Activated CD4-positive, alpha-beta T cell treated with anti-CD3 and anti-CD28 coated beads, Interleukin-2, amount 50 U/mL, for 48 hours (primary cell): ENCODE data around the gene PRMT3.
"Not testable (repeated sequence)": the region's sequence is repeated elsewhere in the genome, so short reads cannot be mapped to it uniquely, and the experiment has no call there.

Experiments used
- DNase-seq, 2 experiments: peaks; one replicate each; pipeline ENCODE4 v3.0.0-alpha.2; 2020

The PRMT3 gene

DNA sequence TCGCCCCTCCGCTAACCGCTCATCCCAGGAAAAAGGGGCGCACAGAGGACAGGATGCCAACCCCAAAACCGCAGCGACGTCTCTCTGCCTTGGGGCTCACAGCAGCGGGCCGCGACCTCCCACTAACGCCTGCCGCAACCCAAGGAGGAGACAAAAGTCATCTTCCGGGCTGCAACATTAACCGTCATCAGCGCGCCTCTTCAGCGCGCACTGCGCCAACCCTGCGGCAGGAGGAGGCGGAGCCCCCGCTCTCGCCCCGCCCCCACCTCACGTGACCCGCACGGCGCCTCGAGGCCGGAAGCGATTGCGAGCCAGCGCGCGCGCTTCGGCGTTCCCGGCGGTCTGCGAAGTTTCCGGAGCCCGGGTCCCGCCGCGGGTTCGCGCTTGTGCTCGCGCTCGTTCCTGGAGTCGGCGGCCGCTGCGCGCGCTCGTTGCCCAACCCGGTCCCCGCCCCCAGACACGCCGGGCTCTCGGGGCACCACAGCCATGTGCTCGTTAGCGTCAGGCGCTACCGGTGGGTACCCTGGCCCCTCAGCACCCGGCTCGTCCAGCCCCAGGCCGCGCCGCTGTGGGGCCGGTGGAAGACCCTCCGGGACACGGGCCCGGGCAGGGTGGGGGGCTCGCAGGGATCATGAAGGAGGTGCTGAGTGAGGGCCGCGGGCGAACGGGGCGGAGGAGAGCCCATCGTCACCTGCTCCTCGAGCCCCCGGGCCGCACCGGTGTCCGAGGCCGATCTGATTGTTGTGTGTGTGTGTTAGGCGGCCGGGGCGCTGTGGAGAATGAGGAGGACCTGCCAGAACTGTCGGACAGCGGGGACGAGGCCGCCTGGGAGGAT is at the start of gene PRMT3:
TSS of gene PRMT3 (plus strand) at position 456 of the 835 bp plus-strand sequence. CDS start at position 487, 31 bp downstream.
- peak; percentile 95 to 96 for DNase-seq

DNA sequence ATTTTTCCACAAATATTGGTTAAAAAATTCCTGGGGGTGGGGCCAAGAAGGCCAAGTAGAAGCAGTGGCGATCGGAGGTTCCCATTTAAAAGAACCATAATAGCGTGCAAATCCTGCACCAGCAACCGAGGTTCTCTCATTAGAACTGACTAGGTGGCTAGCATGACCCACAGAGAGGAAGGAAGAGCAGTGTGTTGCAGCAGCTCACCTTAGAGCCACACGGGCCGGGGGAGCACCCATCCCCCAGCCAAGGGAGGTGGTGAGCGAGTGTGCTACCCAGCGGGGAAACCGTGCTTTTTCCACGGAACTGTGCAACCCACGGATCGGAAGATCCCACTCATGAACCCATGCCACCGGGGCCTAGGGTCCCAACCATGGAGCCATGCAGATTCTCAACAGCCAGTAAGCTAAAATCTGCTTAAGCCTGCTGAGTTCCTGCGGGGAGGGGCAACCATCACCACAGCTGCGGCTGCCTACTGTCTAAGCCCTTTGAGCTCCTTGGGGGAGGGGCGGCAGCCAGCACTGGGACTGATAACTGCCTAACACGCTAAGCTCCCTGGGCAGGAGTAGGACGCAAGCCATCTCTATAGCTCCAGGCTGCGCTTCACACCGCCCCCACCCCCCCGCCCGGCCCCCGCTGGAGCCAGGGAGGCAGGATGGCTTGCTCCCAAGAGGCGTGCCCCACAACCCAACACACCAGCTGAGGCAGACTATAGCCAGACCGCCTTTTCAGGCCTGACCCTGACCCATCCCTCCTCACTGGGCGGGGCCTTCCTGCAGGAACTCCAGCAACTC is 45.0 kb upstream of the PRMT3 start:
- DNase-seq: no peak

DNA sequence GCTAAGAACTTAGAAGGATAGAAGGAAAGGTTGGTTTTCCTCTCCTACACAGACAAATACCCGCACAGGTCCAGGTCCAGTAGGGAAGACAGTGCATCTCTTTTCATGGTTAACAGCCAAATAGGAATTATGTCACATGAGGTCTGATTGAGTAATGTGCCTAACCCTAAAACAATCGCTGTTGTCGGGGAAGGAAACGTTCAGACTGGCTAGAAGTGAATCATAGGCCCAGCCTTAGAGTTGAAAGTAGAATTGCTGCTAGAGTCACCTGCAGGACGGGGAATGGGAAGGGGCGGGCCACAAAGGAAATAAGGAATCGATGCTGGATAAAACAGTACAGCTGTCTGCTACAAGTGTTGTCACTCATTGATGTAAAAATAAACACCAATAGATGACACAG is 36.4 kb upstream of the PRMT3 start:
- DNase-seq: no peak

DNA sequence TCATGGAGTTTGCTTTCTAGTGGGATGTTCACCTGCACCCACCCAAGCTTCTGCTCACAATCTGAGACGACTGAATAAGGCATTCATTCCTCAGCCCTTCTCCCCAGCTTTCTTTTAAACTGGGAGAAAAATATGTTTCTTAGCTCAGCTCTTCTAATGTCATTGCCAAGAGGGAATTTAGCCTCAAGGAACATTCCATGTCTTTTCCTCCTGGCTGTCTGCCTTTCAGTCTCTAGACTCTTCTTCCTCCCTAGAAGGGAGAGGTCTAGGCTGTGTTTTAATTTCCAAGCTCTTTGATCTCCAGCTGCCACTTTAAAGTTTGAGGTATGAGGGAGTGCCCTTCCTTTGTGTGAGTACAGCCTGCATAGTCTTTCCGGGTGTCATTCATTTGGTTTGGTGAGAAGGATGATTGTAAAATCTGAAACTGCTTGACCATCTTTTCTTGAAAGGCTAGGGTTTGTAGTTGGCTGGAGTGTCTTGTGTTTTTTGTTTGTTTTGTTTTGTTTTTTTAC is 35.7 kb upstream of the PRMT3 start:
- no peak for DNase-seq

DNA sequence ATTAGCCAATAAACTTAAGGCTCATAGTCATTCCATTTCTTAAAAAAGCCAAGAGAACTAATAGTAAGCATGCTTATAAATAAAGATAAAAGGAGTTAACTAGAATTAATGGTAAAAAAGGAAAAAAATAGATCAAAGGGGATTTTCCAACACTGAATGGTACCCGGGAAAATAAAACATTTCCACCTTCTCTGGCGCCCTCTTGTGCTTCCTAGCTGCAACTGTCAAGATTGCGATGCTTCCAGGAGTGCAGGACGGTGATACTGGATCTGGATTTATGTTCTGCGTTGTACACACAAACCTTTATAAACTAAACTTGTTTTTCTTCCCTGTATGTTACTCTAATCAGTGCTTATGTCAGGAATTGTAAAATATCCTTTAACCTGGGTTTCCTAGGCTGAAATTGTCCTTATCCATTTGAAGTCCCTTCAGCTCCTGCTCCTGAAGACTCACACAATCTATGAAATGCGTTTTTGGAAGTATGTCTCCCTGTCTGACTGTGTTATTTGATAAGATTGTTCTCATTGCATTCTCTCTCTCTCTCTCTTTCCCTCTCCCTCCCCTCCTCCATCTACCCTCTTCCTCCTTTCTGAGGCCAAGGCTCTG is 33.6 kb upstream of the PRMT3 start:
- peak in 1 of 2 experiments; percentile 46 for DNase-seq

DNA sequence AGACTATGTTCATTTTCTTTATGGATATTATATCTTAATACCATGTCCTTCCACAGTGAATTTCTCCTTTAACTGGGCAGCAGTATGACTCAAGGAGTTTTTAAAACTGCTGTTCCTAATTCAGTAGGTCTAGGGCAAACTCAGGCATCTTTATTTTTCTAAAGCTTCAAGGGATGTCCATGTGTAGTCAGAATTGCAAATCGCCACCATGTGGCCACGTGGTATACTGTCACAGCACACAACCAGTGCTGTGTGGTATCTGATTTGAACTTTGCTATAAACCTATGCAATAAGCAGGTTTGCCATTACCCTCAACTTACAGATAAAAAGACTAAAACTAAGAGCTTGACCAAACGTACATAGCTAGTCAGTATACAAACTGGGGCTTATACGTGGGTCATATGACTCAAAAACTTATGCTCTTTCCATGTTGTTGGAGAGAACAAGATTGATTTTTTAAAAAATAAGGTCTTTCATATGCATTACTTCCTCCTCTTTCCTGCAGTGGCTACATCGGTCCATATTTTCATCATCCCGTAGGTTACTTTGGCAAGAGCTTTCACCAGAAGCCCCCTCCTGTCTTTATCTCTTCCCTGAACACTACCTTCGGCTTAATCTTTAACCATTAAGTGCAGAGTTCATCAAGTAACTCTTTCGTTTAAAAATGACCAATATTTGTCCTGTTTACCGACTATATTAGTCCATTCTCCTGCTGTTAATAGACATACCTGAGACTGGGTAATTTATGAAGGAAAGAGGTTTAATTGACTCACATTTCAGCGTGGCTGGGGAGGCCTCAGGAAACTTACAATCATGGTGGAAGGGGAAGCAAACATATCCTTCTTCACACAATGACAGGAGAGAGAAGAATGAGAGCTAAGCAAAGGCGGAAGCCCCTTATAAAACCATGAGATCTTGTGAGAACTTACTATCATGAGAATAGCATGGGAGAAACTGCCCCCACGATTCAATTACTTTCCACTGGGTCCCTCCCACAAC is 32.0 kb upstream of the PRMT3 start:
- DNase-seq: peak in 1 of 2 experiments; percentile 40

DNA sequence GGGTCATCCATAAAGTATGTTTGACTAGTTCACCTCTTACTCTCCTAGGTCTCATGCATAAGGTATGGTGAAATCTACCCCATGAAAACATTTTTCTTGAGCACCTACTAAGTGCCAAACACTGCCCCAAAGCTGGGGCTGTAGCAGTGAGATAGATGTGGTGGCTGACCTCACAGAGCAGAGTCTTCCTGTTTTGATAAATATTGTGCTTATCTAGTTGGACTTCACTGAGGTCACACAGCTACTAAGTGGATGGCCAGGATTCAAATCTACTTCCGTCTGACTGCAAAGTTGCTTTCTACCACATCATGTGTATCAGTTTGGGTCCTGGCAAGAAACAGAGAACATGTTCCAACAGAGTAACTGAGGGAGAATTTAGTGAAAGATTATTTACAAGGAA is 30.4 kb upstream of the PRMT3 start:
- DNase-seq: no peak

DNA sequence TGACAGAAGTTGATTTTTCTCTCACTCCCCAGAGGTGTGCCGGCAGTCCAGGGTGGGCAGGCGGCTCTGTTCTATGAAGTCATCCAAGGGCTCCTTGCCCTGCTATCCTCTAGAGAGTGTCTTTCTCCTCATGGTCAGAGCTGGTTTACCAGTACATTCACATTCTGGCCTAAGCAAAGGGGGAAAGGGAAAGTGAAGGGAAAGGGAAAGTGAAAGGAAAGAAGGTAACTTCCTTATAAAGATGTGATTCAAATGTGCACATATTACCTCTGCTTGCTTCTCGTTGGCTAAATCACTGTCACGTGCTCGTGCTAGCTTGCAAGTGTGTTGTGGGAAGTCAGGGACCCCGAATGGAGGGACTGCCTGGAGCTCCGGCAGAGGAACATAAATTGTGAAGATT is 26.9 kb upstream of the PRMT3 start:
- DNase-seq: peak in 1 of 2 experiments; percentile 28

DNA sequence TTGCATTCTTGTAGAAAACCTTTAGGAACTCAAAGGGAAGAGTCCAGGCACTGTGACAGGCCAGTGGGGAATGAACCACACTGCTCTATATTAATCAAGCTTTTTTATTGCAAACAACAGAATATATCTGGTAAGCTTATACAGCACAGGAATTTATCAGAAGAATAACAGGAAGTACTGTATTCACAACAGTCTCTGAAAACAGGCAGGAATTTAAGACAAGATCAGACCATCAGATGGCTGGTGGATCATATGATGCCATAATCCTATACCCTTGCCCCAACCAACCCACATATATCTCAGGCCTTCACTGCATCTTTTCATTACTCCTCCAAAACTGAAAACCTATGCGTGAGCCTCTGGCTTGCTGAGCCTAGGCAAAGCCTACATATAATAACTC is 25.0 kb upstream of the PRMT3 start:
- no peak for DNase-seq

DNA sequence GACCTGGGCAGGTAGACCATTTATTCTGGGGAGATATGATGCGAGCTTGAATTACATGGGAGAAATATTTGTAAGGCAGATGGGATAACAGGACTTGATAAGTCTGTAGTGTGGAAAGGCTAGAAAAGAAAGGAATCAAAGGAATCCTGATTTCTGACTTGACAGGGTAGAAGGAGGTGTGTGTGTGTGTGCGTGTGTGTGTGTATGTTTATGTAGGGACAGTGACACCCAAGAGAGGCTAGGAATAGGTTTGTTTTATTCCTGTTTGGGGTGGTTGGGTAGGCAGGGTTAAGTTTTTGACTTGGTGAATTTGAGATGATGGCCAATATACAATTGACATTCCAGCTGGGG is 24.4 kb upstream of the PRMT3 start:
- DNase-seq: no peak

DNA sequence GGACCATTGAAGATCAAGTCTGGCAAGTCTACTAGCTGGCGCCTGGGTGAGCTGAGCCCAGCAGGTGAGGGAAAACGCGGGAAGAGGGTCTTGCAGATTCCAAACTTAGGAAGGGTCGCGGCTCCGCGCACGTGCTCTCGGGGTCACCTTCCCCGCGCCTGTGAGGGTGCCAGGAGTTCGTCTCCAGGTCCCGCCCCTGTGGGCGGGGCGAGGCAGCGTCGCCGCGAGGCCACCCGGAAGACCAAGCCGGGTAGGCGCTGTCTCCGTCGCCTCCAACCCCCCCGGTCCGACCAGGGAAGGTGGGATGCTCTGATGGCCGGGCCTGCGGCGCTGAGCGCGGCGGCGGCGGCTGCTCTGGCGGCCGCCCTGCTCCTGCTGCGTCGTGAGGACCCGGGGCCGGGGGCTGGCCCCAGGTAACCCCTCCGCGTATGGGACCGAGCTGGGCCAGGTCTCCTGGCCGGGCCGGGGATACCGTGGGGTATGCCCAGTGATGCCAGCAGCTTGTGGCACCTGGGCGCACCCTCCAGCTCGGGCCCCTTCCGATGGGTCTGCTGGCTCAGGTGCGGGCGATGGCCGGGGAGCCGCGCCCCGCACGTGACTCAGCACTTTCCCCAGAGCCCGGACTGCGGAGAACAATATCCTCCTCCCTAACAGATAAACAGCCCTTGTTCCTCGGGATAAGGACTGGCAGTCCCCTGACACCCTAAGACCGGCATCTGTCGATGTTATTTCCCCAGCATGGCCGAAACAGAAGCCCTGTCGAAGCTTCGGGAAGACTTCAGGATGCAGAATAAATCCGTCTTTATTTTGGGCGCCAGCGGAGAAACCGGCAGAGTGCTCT is 23.8 kb upstream of the PRMT3 start, which contains the start of gene HTATIP2:
TSS of gene HTATIP2 (plus strand) at position 215 of the 841 bp plus-strand sequence. CDS start at position 739, 524 bp downstream.
- DNase-seq: peak; percentile 76 to 80

DNA sequence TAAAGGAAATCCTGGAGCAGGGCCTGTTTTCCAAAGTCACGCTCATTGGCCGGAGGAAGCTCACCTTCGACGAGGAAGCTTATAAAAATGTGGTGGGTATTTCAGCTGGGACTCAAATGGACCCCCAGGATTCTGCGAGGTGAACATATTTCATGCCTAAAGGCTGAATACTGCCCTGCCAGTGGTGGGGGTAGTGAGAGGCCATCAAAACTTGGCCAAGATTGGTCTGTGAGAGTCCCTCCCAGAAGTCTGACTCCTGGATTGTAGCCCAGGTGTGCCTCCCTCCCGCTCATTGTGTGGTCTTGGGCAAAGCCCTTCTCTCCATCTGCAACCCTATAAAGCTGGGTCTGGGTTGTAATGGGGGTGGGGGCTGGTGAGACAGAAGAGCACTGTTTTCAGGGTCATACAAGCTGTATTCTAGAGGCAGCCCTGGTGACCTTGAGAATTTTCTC is 23.1 kb upstream of the PRMT3 start:
- DNase-seq: peak in 1 of 2 experiments; percentile 16

DNA sequence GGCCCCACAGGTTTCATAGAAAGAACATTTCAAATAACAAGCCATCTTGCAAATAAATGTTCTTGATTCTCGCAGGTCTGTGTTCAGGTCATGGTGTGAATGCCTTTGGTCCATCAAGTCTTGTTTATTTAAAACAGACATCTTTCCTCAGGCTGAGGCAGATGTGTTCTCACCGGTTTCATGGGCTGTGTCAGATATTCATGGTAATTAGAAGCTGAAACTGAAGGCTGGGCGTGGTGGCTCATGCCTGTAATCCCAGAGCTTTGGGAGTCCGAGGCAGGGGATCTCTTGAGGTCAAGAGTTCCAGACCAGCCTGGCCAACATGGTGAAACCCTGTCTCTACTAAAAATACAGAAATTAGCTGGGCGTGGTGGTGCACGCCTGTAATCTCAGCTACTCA is 22.1 kb upstream of the PRMT3 start:
- DNase-seq: not testable (repeated sequence)

DNA sequence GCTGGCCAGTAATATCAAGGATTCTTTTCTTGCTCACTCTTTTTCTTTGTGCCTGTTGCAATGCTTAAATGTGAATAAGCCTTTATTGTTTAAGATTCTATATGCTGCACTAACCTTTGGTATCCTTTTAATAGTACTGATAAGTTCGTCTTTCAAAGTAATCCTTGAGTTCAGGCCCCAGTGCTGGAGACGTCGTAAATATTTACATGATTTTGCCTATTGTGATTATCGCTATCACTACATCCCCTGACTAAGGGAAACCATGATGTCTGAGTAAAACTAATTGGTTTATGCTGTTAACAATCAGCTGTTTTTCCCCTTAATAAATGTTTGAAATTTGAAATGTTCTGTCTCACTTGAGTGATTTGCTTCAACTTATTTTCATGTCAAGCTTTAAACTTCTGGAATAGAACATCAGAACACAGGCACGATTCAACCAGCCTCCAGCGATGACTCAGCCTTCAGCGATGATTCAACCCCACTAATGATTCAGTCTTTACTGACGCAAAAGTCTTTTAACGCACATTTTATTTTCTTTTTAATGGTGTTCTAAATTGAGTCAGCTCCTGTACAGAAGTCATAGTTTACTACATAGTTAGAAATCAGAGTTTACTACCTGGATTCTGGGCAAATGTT is 20.1 kb upstream of the PRMT3 start:
- peak; percentile 71 to 75 for DNase-seq

DNA sequence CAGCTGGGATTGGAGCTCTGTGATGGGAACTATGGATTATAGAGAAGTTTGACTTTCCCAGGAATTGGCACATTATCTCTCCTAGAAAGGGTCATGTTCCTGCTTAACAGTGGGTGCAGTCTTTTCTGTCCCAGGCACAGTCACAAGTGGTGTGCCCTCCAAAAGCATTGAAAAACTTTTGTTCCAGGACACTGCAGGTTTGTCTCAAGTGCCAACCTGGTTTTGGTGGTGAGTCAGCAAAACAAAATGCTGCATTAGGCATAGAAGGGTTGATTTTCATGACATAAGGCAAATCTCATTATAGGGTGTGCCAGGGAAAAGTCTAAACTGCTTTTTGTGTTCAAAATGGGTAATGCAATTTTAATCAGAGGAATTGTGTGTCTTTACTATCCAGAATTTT is 19.1 kb upstream of the PRMT3 start:
- no peak for DNase-seq

DNA sequence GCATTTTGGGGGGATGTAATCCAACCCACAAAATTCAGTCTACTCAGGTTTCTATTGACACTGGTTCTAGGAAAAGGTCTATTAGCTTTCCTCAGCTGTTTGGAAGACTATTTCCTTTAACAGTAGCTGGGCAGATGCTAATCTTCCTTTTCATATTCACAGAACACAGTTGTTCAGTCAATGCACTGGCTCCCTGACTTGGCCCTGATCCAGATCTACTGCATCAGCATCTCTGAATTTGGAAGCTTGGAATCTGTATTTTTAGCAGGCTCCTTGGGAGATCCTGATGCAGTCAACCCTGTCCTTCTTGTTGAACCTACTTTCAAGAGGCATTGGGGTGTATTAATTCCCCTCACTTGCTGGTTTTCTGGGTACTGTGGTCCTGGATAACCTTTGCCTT is 17.7 kb upstream of the PRMT3 start:
- no peak for DNase-seq

DNA sequence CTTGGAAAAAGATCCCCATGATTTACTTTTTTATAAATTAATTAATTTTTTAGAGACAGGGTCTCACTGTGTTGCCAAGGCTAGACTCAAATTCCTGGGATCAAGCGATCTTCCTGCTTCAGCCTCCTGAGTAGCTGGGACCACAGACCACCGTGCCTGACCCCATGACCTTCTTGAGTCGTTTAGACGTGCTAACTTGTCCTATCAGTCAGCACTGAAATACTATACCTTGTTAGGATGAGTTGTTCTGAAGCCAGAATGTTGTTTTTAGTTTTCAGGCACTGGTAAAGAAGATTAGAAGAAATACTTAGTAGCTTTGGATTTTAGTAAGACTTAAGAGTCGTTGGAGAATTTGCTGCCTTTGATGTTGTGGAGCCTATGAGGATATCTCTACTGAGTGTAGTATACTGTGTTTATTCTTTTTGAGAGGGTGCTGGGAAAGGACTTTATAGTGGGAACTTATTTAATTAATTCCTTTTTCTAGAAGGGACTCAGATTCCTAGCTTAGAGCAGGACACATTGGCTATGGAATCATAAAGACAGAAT is 15.4 kb upstream of the PRMT3 start:
- DNase-seq: no peak

DNA sequence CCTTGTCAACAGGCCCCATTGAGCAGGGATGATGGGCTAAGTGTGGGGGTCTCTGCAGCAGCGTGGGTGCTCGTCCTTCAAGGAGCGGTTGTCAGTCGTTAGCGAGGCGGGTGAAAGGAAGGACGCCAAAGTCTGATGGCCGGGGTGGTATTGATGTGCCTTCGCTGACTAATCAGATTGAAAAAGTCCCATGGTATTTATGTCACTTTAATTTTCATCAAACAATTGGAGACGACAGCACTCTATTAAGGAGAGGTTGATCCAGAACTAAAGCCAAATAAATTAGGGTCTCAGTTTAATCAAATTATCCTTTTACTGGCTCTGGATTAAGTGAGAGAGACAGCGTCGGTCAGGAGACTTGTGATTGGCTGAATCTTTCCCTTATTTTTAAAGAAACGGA is 14.4 kb upstream of the PRMT3 start:
- no peak for DNase-seq

DNA sequence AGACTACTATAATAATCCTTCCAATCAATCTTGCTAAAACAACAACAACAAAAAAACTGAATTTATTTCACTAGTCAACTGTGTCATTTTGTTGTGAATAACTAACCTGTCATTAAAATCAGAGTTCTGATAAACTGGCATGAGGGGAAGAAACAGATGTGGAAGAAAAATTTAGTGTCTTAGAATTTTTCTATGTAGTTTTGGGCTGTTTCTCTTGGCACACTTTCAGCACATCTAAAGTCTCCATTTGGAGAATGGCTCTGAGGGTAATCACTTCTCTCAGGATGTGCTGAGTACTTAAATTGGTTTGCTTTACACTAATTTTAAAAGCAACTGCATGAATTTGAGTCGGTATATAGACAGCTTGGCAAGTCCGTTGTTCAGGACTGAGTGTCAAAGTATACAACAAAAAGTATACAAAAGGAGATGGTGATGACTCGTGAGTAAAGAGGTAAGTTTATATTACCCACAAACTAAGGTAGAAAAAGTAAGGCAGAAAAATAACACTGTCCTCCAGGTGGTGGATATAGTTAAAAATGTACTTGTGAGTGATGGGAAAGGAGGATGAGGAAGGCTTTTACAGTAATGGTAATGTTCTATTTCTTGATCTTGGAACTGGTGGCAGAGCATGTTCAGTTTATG is 13.8 kb upstream of the PRMT3 start:
- no peak for DNase-seq
